Fibroblast of villous mesenchyme (primary cell): ENCODE measurements around the gene BTG2. TPM values are rescaled to one million over a fixed set of nuclear protein-coding genes. Genes with fewer than 3 reads are reported as not detected.
A peak's percentile ranks its signal among the peaks of the same experiment; 100 is the strongest.

Experiments
- DNase-seq: peaks from one replicate; pipeline ENCODE4 v3.0.0-alpha.2; 2010; ENCODE audit warnings: low read depth
- H3K4me3 ChIP-seq: 2 replicates; pipeline ENCODE4 v1.5.1; 2011; ENCODE audit warnings: low read depth, mild to moderate bottlenecking, low read length
- CTCF ChIP-seq: IDR thresholded peaks from 2 replicates; pipeline ENCODE4 v1.5.1; 2012; ENCODE audit warnings: low read depth, mild to moderate bottlenecking, low read length; ENCODE audit not compliant: insufficient read depth
- total RNA-seq: library from RNA; depleted of rRNA; stranded (reverse); fragments of >200 nt; gene quantifications from 2 replicates; pipeline ENCODE4 v1.2.3, GENCODE V29; 2012

Gene BTG2
- total RNA-seq, 1 donor = 13.8 TPM

- no peak overlapping the region for H3K4me3 ChIP-seq
These were observed 32.6 kb upstream of the BTG2 start for GRCh38 chr1:203272633-203273205.

GRCh38 chr1:203273206-203273868 is 32.0 kb upstream of the BTG2 start:
- H3K4me3 ChIP-seq = no peak overlapping the region

More at GRCh38 chr1:203272633-203273205, 32.6 kb upstream of the BTG2 start:
- TF ChIP-seq CTCF = no peak
- DNase-seq = no peak

GRCh38 chr1:203273869-203274602 is 31.3 kb upstream of the BTG2 start:
- no peak for TF ChIP-seq CTCF
- no peak for DNase-seq
- H3K4me3 ChIP-seq = no peak overlapping the region

More at GRCh38 chr1:203273206-203273868, 32.0 kb upstream of the BTG2 start:
- peak; percentile 89 for TF ChIP-seq CTCF
- DNase-seq = peak; percentile 71

GRCh38 chr1:203274603-203275381 is 30.5 kb upstream of the BTG2 start:
- H3K4me3 ChIP-seq = no peak overlapping the region
- DNase-seq = peak; percentile 28
- TF ChIP-seq CTCF = no peak

- TF ChIP-seq CTCF = no peak
- H3K4me3 ChIP-seq = no peak overlapping the region
- DNase-seq = no peak
These were observed 29.6 kb upstream of the BTG2 start for GRCh38 chr1:203275656-203276272.

GRCh38 chr1:203276408-203276807 is 28.9 kb upstream of the BTG2 start:
- no peak overlapping the region for H3K4me3 ChIP-seq
- no peak for TF ChIP-seq CTCF
- no peak for DNase-seq
